Thymus (tissue), 11 donors: ENCODE measurements around the gene PRKCA. TPM values are rescaled to one million over a fixed set of nuclear protein-coding genes. Genes with fewer than 3 reads are reported as not detected.
A peak's percentile ranks its signal among the peaks of the same experiment; 100 is the strongest.

Experiments used
- DNase-seq, 9 donors: peaks; one replicate each; pipeline ENCODE4 v3.0.0-alpha.2; 2013; ENCODE audit warnings: low spot score in 9 of 9, low read depth in 6 of 9, missing footprints in 1 of 9
- H3K27ac ChIP-seq, 2 donors: one replicate each; pipeline ENCODE4 v1.5.1; 2013; ENCODE audit warnings: control low read depth in 1 of 2, low read depth in 1 of 2, low read length in 1 of 2, mild to moderate bottlenecking in 1 of 2, moderate library complexity in 1 of 2
- H3K27me3 ChIP-seq, 2 donors: one replicate each; pipeline ENCODE4 v1.5.1; 2013; ENCODE audit warnings: low read length in 1 of 2; ENCODE audit not compliant: control insufficient read depth in 2 of 2, insufficient read depth in 1 of 2
- H3K36me3 ChIP-seq, 2 donors: one replicate each; pipeline ENCODE4 v1.5.1; 2013; ENCODE audit warnings: low read length in 1 of 2, mild to moderate bottlenecking in 1 of 2, moderate library complexity in 1 of 2; ENCODE audit not compliant: control insufficient read depth in 2 of 2, insufficient read depth in 2 of 2
- H3K4me1 ChIP-seq, 2 donors: one replicate each; pipeline ENCODE4 v1.5.1; 2013; ENCODE audit warnings: low read length in 2 of 2; ENCODE audit not compliant: control insufficient read depth in 2 of 2, insufficient read depth in 2 of 2
- H3K4me3 ChIP-seq, 2 donors: one replicate each; pipeline ENCODE4 v1.5.1; 2013; ENCODE audit warnings: low read length in 2 of 2, control low read depth in 1 of 2, mild to moderate bottlenecking in 1 of 2
- H3K9me3 ChIP-seq, 2 donors: one replicate each; pipeline ENCODE4 v1.5.1; 2013; ENCODE audit warnings: low read length in 1 of 2, mild to moderate bottlenecking in 1 of 2; ENCODE audit not compliant: control insufficient read depth in 2 of 2, insufficient read depth in 1 of 2
- WGBS: extraction: QIAGEN DNeasy Blood & Tissue Kit; methylation state at CpG from one replicate; pipeline ENCODE4 v1.1.7; 2013; 5-methylcytosine and 5-hydroxymethylcytosine counted together
- polyA plus RNA-seq: library from polyadenylated mRNA; stranded (reverse); fragments of 200-250 nt; gene quantifications from one replicate; pipeline ENCODE4 v1.2.3, GENCODE V29; 2013
- total RNA-seq: library from RNA; stranded (reverse); fragments of 120-200 nt; gene quantifications from one replicate; pipeline ENCODE4 v1.2.4, GENCODE V29; 2013
- donor health status: healthy.

Gene PRKCA
- total and polyA plus RNA-seq, 2 donors, result 2.7 to 3.2 TPM

GRCh38 chr17:66300956-66301355 lies 1.5 kb upstream of the PRKCA start:
- DNase-seq, result no peak
- Histone ChIP-seq H3K9me3 (no peaks in the 10 kb centered on the region), H3K36me3 (no peaks in the 10 kb centered on the region), H3K4me1 (peaks cover 4 to 24% of the 10 kb centered on the region in 2 donors), H3K4me3 (no peak overlapping the region), H3K27me3 (peaks cover 33 to 45% of the 10 kb centered on the region in 2 donors), H3K27ac (no peak overlapping the region)
- WGBS, result 89% methylated on average over 8 of the region's 8 CpGs

GRCh38 chr17:66301367-66301863 lies 998 bp upstream of the PRKCA start:
- Histone ChIP-seq H3K4me3 (peak overlapping the region; percentile 54 to 65), H3K4me1 (peaks cover 4 to 24% of the 10 kb centered on the region in 2 donors), H3K9me3 (no peaks in the 10 kb centered on the region), H3K36me3 (no peaks in the 10 kb centered on the region), H3K27ac (no peak overlapping the region), H3K27me3 (peaks cover 33 to 45% of the 10 kb centered on the region in 2 donors)
- 46% methylated on average over 14 of the region's 14 CpGs for WGBS
- DNase-seq, result no peak

- H3K4me3 ChIP-seq, result peak overlapping the region; percentile 52 to 65
- peaks cover 4 to 24% of the 10 kb centered on the region in 2 donors for H3K4me1 ChIP-seq
- WGBS, result 1% methylated on average over 91 of the region's 91 CpGs
- no peak overlapping the region for H3K27ac ChIP-seq
- DNase-seq, result peak in 4 of 9 donors; percentile 14 to 50 (median 28)
- H3K9me3 ChIP-seq, result no peaks in the 10 kb centered on the region
- H3K36me3 ChIP-seq, result no peaks in the 10 kb centered on the region
- H3K27me3 ChIP-seq, result peaks cover 33 to 45% of the 10 kb centered on the region in 2 donors
Observed at GRCh38 chr17:66302761-66303626, 581 bp downstream of the PRKCA start.

- WGBS, result 92% methylated on average over 14 of the region's 14 CpGs
- Histone ChIP-seq H3K27ac (no peak overlapping the region), H3K36me3 (no peaks in the 10 kb centered on the region), H3K4me1 (peaks cover 4 to 24% of the 10 kb centered on the region in 2 donors), H3K27me3 (peaks cover 33 to 39% of the 10 kb centered on the region in 2 donors), H3K4me3 (peak overlapping the region in 1 of 2 donors; percentile 52), H3K9me3 (no peaks in the 10 kb centered on the region)
- peak in 2 of 9 donors; percentile 15 to 31 for DNase-seq
Observed at GRCh38 chr17:66304304-66305174, 2.1 kb downstream of the PRKCA start.

GRCh38 chr17:66306446-66306845 lies 4.0 kb downstream of the PRKCA start:
- no peaks in the 10 kb centered on the region for H3K36me3 ChIP-seq
- peaks cover 20 to 28% of the 10 kb centered on the region in 2 donors for H3K27me3 ChIP-seq
- H3K4me3 ChIP-seq, result no peak overlapping the region
- no peak for DNase-seq
- WGBS, result 91% methylated on average over 5 of the region's 5 CpGs
- H3K9me3 ChIP-seq, result no peaks in the 10 kb centered on the region
- no peak overlapping the region for H3K27ac ChIP-seq
- H3K4me1 ChIP-seq, result peaks cover 4 to 22% of the 10 kb centered on the region in 2 donors

GRCh38 chr17:66307257-66307656 lies 4.8 kb downstream of the PRKCA start:
- peaks cover 13 to 21% of the 10 kb centered on the region in 2 donors for H3K27me3 ChIP-seq
- H3K4me1 ChIP-seq, result peaks cover 0 to 17% of the 10 kb centered on the region in 2 donors
- H3K27ac ChIP-seq, result no peak overlapping the region
- H3K4me3 ChIP-seq, result no peak overlapping the region
- no peaks in the 10 kb centered on the region for H3K36me3 ChIP-seq
- no peaks in the 10 kb centered on the region for H3K9me3 ChIP-seq
- DNase-seq, result no peak
- 93% methylated on average over 2 of the region's 2 CpGs for WGBS

- no peak overlapping the region for H3K4me3 ChIP-seq
- WGBS, result 97% methylated on average over 2 of the region's 2 CpGs
- peaks cover 0 to 11% of the 10 kb centered on the region in 2 donors for H3K4me1 ChIP-seq
- no peak overlapping the region for H3K27ac ChIP-seq
- H3K36me3 ChIP-seq, result no peaks in the 10 kb centered on the region
- H3K27me3 ChIP-seq, result peaks cover under 1 to 7% of the 10 kb centered on the region in 2 donors
- no peak for DNase-seq
- H3K9me3 ChIP-seq, result no peaks in the 10 kb centered on the region
Observed at GRCh38 chr17:66308856-66309255, 6.4 kb downstream of the PRKCA start.

- Histone ChIP-seq H3K27ac (no peak overlapping the region), H3K4me1 (peaks cover 0 to 2% of the 10 kb centered on the region in 2 donors), H3K4me3 (no peak overlapping the region), H3K27me3 (no peaks in the 10 kb centered on the region), H3K36me3 (no peaks in the 10 kb centered on the region), H3K9me3 (no peaks in the 10 kb centered on the region)
- WGBS, result 78% methylated on average over 4 of the region's 4 CpGs
- no peak for DNase-seq
Observed at GRCh38 chr17:66309793-66310192, 7.4 kb downstream of the PRKCA start.
